GM18505 (cell line): Measurements from ENCODE around the gene ZNF93.
A peak's percentile ranks its signal among the peaks of the same experiment; 100 is the strongest.
"Not testable (repeated sequence)": the region's sequence is repeated elsewhere in the genome, so short reads cannot be mapped to it uniquely, and the experiment has no call there.

Experiments used
- ATAC-seq: cut with Tn5 transposase; IDR thresholded peaks from one replicate; pipeline ENCODE4 v1.9.1; 2021; ENCODE audit not compliant: unreplicated experiment
- POLR2A ChIP-seq: IDR thresholded peaks from 4 replicates; pipeline ENCODE4 v1.6.1; 2011; ENCODE audit warnings: borderline replicate concordance; ENCODE audit not compliant: insufficient read depth, insufficient read length; ENCODE audit errors: extremely low read depth

The ZNF93 gene

GRCh38 chr19:19900729-19901444, at the start of gene ZNF93:
Gene ZNF93, plus strand, starts transcription at chr19:19900946. Its CDS starts 143 bp downstream, at chr19:19901089.
- ATAC-seq, result peak; percentile 90
- TF ChIP-seq POLR2A, result peak; percentile 79

DNA sequence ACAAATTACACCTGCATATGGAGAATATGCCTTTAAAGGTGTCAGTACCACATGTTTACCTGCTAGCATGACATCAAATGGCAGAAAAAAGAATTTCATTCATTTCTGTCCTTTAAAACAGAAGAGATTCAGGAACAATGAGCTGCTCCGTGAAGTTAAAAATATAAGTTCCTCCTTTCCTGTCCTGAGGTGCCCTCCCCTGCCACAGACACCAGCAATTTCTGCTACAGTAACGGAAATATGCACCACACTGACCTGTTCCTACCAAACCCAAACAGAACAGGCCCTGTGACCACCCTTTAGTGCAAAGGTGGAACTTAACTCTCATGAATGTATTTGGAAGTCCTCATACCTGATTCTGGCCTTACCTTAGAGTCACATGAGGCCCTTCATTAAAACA, 49.0 kb upstream of the ZNF93 start:
- ATAC-seq, result not testable (repeated sequence)

- no peak for TF ChIP-seq POLR2A
- no peak for ATAC-seq
These were observed 42.0 kb upstream of the ZNF93 start for GRCh38 chr19:19858751-19859150.

- TF ChIP-seq POLR2A, result no peak
- no peak for ATAC-seq
These were observed 39.9 kb upstream of the ZNF93 start for GRCh38 chr19:19860756-19861390.

- peak; percentile 96 for ATAC-seq
These were observed 34.8 kb upstream of the ZNF93 start, which contains the start of gene ZNF253 for GRCh38 chr19:19865750-19866610. Gene ZNF253, plus strand, starts transcription at chr19:19865882. Its CDS starts 115 bp downstream, at chr19:19865997.

GRCh38 chr19:19866611-19867248, 34.0 kb upstream of the ZNF93 start:
- TF ChIP-seq POLR2A, result no peak
- no peak for ATAC-seq

More at GRCh38 chr19:19865750-19866610, 34.8 kb upstream of the ZNF93 start, which contains the start of gene ZNF253:
- TF ChIP-seq POLR2A, result peak; percentile 91

DNA sequence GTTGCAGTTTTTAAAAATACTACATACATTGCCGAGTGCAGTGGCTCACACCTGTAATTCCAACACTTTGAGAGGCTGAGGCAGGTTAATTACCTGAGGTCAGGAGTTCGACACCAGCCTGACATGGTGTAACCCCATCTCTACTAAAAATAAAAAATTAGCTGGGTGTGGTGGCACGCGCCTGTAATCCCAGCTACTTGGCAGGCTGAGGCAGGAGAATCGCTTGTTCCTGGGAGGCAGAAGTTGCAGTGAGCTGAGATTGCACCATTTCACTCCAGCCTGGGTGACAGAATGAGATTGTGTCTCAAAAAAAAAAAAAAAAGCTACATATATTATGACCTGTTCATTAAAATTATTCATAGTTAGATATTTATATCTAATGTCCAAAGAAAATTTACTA, 30.7 kb upstream of the ZNF93 start:
- ATAC-seq, result not testable (repeated sequence)

GRCh38 chr19:19871932-19872331, 28.8 kb upstream of the ZNF93 start:
- TF ChIP-seq POLR2A, result no peak
- no peak for ATAC-seq

DNA sequence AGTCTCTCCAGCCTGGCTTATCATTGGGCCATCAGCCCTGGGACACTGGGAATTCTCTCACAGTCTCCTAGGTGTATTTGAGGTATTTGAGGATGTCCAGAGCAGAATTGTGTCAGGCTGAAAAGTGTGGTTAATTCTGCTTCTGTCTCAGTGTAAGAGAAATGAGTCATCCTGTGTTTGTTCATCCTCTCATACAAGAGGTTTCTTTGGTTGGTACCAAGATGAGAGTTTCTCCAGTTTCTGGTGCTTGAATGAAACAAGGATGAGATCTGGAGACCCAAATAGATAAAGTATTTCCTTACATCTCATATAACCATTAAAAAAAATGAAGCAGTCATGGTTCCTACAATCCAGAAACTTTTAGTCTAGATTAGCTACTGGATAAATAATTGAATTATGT, 27.4 kb upstream of the ZNF93 start:
- ATAC-seq, result no peak
- no peak for TF ChIP-seq POLR2A

DNA sequence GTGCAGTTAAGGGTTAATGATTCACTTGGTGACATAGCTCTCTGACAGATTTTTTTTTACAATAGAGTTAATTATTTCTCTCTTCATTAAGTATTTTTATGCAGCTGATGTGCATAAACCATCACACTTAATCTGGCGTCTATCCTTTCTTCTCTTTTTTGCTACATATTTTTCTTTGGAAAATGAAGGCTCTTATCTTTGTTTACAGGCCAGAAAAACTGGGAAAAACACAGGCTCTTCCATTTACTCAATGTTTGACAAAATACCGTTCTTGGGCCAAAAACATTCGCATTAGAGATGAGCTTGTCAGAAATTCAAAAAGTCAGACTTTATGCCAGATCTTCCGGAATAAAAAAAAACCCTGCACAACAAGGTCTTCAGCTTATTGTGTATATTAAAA, 23.0 kb upstream of the ZNF93 start:
- no peak for ATAC-seq
- no peak for TF ChIP-seq POLR2A

- TF ChIP-seq POLR2A, result no peak
These were observed 16.2 kb upstream of the ZNF93 start for GRCh38 chr19:19884583-19884982.

GRCh38 chr19:19892055-19892941, 8.4 kb upstream of the ZNF93 start:
- ATAC-seq, result not testable (repeated sequence)

More at GRCh38 chr19:19884583-19884982, 16.2 kb upstream of the ZNF93 start:
- ATAC-seq, result no peak

DNA sequence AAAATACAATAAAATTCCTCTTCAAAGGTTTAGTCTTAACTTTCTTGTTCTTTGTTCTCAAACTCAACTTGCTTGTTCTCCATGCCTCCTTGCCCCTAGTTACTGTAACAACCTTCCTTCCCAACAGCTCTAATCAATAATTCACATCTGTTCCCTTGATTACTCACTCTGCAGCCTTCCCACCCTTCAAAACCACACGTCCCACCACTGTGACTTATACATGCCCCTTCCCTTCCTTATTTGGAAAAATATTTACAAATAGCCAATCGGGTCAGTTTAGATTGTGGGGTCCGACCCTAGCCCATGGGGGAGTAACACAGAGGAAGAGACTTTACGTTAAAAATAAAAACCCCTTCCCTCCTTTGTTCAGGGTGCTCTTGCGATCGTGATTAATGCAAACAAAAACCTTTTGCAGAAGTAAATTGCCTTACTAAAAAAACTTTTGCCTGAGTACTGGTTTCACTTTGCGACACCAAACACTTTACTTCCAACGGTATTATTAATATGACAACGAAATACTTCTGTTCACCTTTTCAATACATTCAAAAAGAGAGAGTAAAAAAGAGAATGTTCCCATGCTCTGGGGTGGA, 512 bp upstream of the ZNF93 start:
- peak; percentile 12 for ATAC-seq
- no peak for TF ChIP-seq POLR2A

GRCh38 chr19:19907551-19907950, 6.8 kb downstream of the ZNF93 start:
- ATAC-seq, result not testable (repeated sequence)
